HepG2 (cell line): ENCODE measurements around the gene RBM12. TPM values are rescaled to one million over a fixed set of nuclear protein-coding genes. Genes with fewer than 3 reads are reported as not detected.
A peak's percentile ranks its signal among the peaks of the same experiment; 100 is the strongest.

Experiments used
- CREM ChIP-seq, 2 experiments: sonication (generic) in 1 of 2; formaldehyde crosslinking in 1 of 2; IDR thresholded peaks; 2 replicates each; pipeline versions ENCODE4 v1.4.0 to v1.6.1; 2016 to 2020; ENCODE audit warnings: antibody characterized with exemption in 1 of 2, mild to moderate bottlenecking in 1 of 2, missing genetic modification reagents in 1 of 2
- FOSL2 ChIP-seq: sonication (generic); formaldehyde crosslinking; IDR thresholded peaks from 2 replicates; pipeline ENCODE4 v1.4.0; 2020; ENCODE audit warnings: missing genetic modification reagents
- HMG20B ChIP-seq: conservative IDR thresholded peaks from 2 replicates; pipeline ENCODE4 v1.6.1; 2016; ENCODE audit warnings: missing genetic modification reagents, missing compliant biosample characterization
- HNRNPL ChIP-seq: fragments of 200-400 bp; formaldehyde crosslinking; IDR thresholded peaks from 2 replicates; pipeline ENCODE4 v1.6.1; 2017; ENCODE audit warnings: mild to moderate bottlenecking, low read depth, low read length
- NFRKB ChIP-seq: fragments of 450-650 bp; IDR thresholded peaks from 2 replicates; pipeline ENCODE4 v1.6.1; 2017
- SIN3A ChIP-seq: IDR thresholded peaks from 2 replicates; pipeline ENCODE4 v1.6.1; 2011; ENCODE audit warnings: low read depth, mild to moderate bottlenecking, control low read depth, low read length, borderline replicate concordance
- TRIM24 ChIP-seq: sonication (generic); formaldehyde crosslinking; IDR thresholded peaks from 2 replicates; pipeline ENCODE4 v1.8.0; 2022; ENCODE audit warnings: mild to moderate bottlenecking, missing genetic modification reagents
- ZBTB7B ChIP-seq: sonication (generic); formaldehyde crosslinking; IDR thresholded peaks from 2 replicates; pipeline ENCODE4 v1.4.0; 2020; ENCODE audit warnings: missing genetic modification reagents
- ZNF326 ChIP-seq: sonication (generic); formaldehyde crosslinking; IDR thresholded peaks from 2 replicates; pipeline ENCODE4 v1.4.0; 2020; ENCODE audit warnings: missing genetic modification reagents, borderline replicate concordance
- ZNF629 ChIP-seq: sonication (generic); formaldehyde crosslinking; conservative IDR thresholded peaks from 2 replicates; pipeline ENCODE4 v1.5.0; 2020; ENCODE audit warnings: missing genetic modification reagents
- ZNF644 ChIP-seq: IDR thresholded peaks from 2 replicates; pipeline ENCODE4 v1.6.1; 2016; ENCODE audit warnings: low read depth
- polyA plus RNA-seq, 8 experiments: library from polyadenylated mRNA; depleted of rRNA in 3 of 8; stranded (reverse) in 7 of 8; unstranded in 1 of 8; fragments of >200 nt; fragmentation: Illumina TruSeq in 4 of 8; extraction: Trizol in 4 of 8; gene quantifications; 2 replicates each; pipeline versions ENCODE4 v1.2.1 to v1.2.3, GENCODE V29; 2011 to 2016; ENCODE audit warnings: low read depth in 4 of 8, missing spikeins in 1 of 8, mixed read lengths in 1 of 8; ENCODE audit not compliant: insufficient read depth in 1 of 8
- total RNA-seq, 5 experiments: library from RNA; depleted of rRNA; stranded (reverse); fragments of >200 nt; fragmentation: Illumina TruSeq; extraction: Trizol; gene quantifications; 2 replicates each; pipeline ENCODE4 v1.2.3, GENCODE V29; 2016; ENCODE audit warnings: low read depth in 1 of 5
- TF ChIP-seq, protein P1 (sequence below), 2 experiments: sonication (generic) in 1 of 2; formaldehyde crosslinking in 1 of 2; IDR thresholded peaks; 2 replicates each; pipeline versions ENCODE4 v1.4.0 to v1.6.1; 2016 to 2020; ENCODE audit warnings: borderline replicate concordance in 1 of 2, low read depth in 1 of 2, mild to moderate bottlenecking in 1 of 2, missing genetic modification reagents in 1 of 2
- TF ChIP-seq, protein P2 (sequence below), 2 experiments: sonication (generic) in 1 of 2; formaldehyde crosslinking in 1 of 2; IDR thresholded peaks; 2 replicates each; pipeline versions ENCODE4 v1.6.1 to v1.9.0; 2014 to 2022; ENCODE audit warnings: antibody characterized with exemption in 1 of 2, borderline replicate concordance in 1 of 2, inconsistent platforms in 1 of 2, low read depth in 1 of 2, missing genetic modification reagents in 1 of 2

The RBM12 gene
- total and polyA plus RNA-seq, 2 of the 13 experiments (the other 11 are each of a cell fraction or from before 2014, with no cell fraction given) = 97.9 to 104 TPM

DNA sequence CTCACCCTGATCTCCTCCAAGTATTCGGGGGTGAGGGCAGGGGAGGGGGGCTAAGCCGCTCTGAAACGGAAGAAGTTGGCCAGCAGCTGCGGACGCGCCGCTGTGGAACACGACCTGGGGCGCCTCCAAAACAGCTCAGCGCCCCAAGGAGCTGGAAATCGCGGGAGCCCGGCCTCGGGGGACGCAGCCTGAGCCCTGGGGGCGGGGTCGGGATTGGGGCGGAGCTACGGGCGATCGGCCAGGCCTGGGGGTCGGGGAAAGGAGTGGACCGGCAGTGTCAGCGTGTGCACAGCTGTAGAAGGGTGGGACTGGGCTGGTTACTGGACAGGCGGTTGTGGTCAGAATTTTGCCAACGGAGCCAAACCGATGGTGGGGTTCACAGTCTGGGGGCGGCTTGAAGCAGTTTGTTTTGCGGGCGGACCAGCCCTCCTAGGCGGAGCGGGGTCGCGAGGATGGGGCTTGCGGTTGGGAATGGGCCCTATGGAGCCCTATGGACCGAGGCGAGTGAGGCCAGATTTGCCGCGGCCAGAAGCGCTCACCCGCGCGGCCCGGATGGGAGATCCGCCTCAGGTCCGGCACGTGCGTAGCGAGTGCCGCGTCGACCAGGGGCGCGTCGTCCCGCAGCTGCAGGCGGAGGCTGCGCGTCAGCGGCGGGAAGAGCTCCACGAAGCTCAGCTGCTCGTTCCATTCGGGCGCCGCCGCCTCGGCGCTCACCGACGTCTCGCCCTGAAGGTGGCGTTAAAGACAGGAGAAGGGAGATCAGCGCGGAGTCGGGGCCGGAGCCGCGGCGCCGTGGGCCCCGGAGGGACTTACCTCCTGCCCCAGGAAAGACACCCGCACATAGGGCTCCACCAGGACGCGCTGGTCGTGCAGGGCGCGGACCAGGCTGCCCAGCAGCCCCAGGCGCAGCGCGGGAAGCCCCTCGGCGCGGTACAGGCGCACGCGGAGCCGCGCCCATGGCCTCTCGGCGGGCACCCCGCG, 63.4 kb downstream of the RBM12 start (continued):
- TF ChIP-seq, protein P1, sequence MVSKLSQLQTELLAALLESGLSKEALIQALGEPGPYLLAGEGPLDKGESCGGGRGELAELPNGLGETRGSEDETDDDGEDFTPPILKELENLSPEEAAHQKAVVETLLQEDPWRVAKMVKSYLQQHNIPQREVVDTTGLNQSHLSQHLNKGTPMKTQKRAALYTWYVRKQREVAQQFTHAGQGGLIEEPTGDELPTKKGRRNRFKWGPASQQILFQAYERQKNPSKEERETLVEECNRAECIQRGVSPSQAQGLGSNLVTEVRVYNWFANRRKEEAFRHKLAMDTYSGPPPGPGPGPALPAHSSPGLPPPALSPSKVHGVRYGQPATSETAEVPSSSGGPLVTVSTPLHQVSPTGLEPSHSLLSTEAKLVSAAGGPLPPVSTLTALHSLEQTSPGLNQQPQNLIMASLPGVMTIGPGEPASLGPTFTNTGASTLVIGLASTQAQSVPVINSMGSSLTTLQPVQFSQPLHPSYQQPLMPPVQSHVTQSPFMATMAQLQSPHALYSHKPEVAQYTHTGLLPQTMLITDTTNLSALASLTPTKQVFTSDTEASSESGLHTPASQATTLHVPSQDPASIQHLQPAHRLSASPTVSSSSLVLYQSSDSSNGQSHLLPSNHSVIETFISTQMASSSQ (IDR thresholded peaks at IDR 0.05; ENCODE audit: low read depth) = no peak
- TF ChIP-seq, protein P1 (CRISPR knock-in tag; IDR thresholded peaks at IDR 0.05; ENCODE audit: borderline replicate concordance) = 0 out of 2 replicates have a peak, but pooled peaks have one; percentile 14
- TF ChIP-seq, protein P2, sequence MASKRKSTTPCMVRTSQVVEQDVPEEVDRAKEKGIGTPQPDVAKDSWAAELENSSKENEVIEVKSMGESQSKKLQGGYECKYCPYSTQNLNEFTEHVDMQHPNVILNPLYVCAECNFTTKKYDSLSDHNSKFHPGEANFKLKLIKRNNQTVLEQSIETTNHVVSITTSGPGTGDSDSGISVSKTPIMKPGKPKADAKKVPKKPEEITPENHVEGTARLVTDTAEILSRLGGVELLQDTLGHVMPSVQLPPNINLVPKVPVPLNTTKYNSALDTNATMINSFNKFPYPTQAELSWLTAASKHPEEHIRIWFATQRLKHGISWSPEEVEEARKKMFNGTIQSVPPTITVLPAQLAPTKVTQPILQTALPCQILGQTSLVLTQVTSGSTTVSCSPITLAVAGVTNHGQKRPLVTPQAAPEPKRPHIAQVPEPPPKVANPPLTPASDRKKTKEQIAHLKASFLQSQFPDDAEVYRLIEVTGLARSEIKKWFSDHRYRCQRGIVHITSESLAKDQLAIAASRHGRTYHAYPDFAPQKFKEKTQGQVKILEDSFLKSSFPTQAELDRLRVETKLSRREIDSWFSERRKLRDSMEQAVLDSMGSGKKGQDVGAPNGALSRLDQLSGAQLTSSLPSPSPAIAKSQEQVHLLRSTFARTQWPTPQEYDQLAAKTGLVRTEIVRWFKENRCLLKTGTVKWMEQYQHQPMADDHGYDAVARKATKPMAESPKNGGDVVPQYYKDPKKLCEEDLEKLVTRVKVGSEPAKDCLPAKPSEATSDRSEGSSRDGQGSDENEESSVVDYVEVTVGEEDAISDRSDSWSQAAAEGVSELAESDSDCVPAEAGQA (IDR thresholded peaks at IDR 0.05; ENCODE audit: low read depth) = no peak
- TF ChIP-seq, protein P2 (CRISPR knock-in tag; IDR thresholded peaks at IDR 0.05; ENCODE audit: borderline replicate concordance) = peak; percentile 42; the same call in 1 of the 2 replicates
- TF ChIP-seq FOSL2 (CRISPR knock-in tag) = no peak
- no peak for TF ChIP-seq ZNF644 (CRISPR knock-in tag)
- no peak for TF ChIP-seq HNRNPL
- no peak for TF ChIP-seq ZNF629 (CRISPR knock-in tag)
- no peak for TF ChIP-seq SIN3A
- TF ChIP-seq ZBTB7B (CRISPR knock-in tag) = no peak
- TF ChIP-seq HMG20B (CRISPR knock-in tag) = no peak
- TF ChIP-seq CREM (IDR thresholded peaks at IDR 0.05) = no peak
- no peak for TF ChIP-seq CREM (CRISPR knock-in tag; IDR thresholded peaks at IDR 0.05)
- TF ChIP-seq ZNF326 = no peak
- no peak for TF ChIP-seq TRIM24
- TF ChIP-seq NFRKB = no peak
